CD14-positive monocyte (primary cell): ENCODE results near the gene NAPSA. TPM values are rescaled to one million over a fixed set of nuclear protein-coding genes. Genes with fewer than 3 reads are reported as not detected.

Experiments used
- DNase-seq, 3 donors: peaks; one replicate each; pipeline ENCODE4 v3.0.0-alpha.2; 2011 to 2022
- H2AFZ ChIP-seq: 2 replicates; pipeline ENCODE4 v1.6.0; 2012; ENCODE audit warnings: mild to moderate bottlenecking, low read depth, low read length, inconsistent platforms; ENCODE audit not compliant: insufficient read depth, poor library complexity, severe bottlenecking
- H3K27ac ChIP-seq, 2 donors: 1 replicate in 1 of 2; 2 replicates in 1 of 2; pipeline ENCODE4 v1.5.1; 2012 to 2013; ENCODE audit warnings: low read length in 2 of 2, control low read depth in 1 of 2, inconsistent platforms in 1 of 2, low read depth in 1 of 2, mild to moderate bottlenecking in 1 of 2
- H3K27me3 ChIP-seq, 2 donors: one replicate each; pipeline versions ENCODE4 v1.6.0 to v1.6.1; 2011 to 2013; ENCODE audit warnings: low read length in 2 of 2; ENCODE audit not compliant: control insufficient read depth in 2 of 2, insufficient read depth in 2 of 2
- H3K36me3 ChIP-seq, 2 donors: replicated peaks in 1 of 2; 1 replicate in 1 of 2; 2 replicates in 1 of 2; pipeline versions ENCODE4 v1.5.1 to v1.6.1; 2012 to 2013; ENCODE audit warnings: low read length in 2 of 2, control low read depth in 1 of 2, inconsistent platforms in 1 of 2, mild to moderate bottlenecking in 1 of 2; ENCODE audit not compliant: insufficient read depth in 2 of 2, control insufficient read depth in 1 of 2
- H3K4me1 ChIP-seq, 2 donors: 1 replicate in 1 of 2; 2 replicates in 1 of 2; pipeline versions ENCODE4 v1.5.1 to v1.6.1; 2012 to 2013; ENCODE audit warnings: low read length in 2 of 2, control low read depth in 1 of 2, inconsistent platforms in 1 of 2, mild to moderate bottlenecking in 1 of 2, moderate library complexity in 1 of 2; ENCODE audit not compliant: insufficient read depth in 2 of 2, control insufficient read depth in 1 of 2
- H3K4me2 ChIP-seq: replicated peaks from 2 replicates; pipeline ENCODE3; 2012; ENCODE audit warnings: low read length, moderate library complexity, mild to moderate bottlenecking; ENCODE audit not compliant: poor library complexity, severe bottlenecking; ENCODE audit errors: extremely low read depth
- H3K4me3 ChIP-seq, 3 experiments: fragments of 200-600 bp in 1 of 3; sonication (generic) in 1 of 3; replicated peaks in 1 of 3; 1 replicate in 2 of 3; 2 replicates in 1 of 3; pipeline ENCODE4 v1.5.1; 2011 to 2013; ENCODE audit warnings: low read length in 3 of 3, mild to moderate bottlenecking in 3 of 3, control low read depth in 2 of 3, low read depth in 2 of 3, inconsistent platforms in 1 of 3, moderate library complexity in 1 of 3
- H3K79me2 ChIP-seq: 2 replicates; pipeline ENCODE4 v1.6.0; 2012; ENCODE audit warnings: mild to moderate bottlenecking, control low read depth, inconsistent platforms, low read length, moderate library complexity; ENCODE audit not compliant: insufficient read depth
- H3K9ac ChIP-seq: 2 replicates; pipeline ENCODE4 v1.6.0; 2017; ENCODE audit warnings: low read length, mild to moderate bottlenecking; ENCODE audit not compliant: insufficient read depth, poor library complexity, severe bottlenecking
- H3K9me3 ChIP-seq, 2 donors: replicated peaks in 1 of 2; 1 replicate in 1 of 2; 2 replicates in 1 of 2; pipeline versions ENCODE4 v1.5.1 to v1.6.1; 2012 to 2013; ENCODE audit warnings: low read length in 2 of 2, control low read depth in 1 of 2; ENCODE audit not compliant: control insufficient read depth in 1 of 2, insufficient read depth in 1 of 2
- H4K20me1 ChIP-seq: 2 replicates; pipeline ENCODE4 v1.6.0; 2012; ENCODE audit warnings: mild to moderate bottlenecking, low read length, control low read depth, moderate library complexity; ENCODE audit not compliant: insufficient read depth
- H3K27ac Mint-ChIP-seq, 7 donors: one replicate each; pipeline ENCODE4 v1.8.0; 2020; ENCODE audit warnings: mild to moderate bottlenecking in 7 of 7, mixed read lengths in 7 of 7, moderate library complexity in 6 of 7, inconsistent platforms in 2 of 7
- H3K27me3 Mint-ChIP-seq, 3 donors: one replicate each; pipeline ENCODE4 v1.8.0; 2021 to 2022; ENCODE audit warnings: low read depth in 3 of 3, mild to moderate bottlenecking in 3 of 3, mixed read lengths in 3 of 3, moderate library complexity in 3 of 3, inconsistent platforms in 1 of 3
- H3K36me3 Mint-ChIP-seq, 2 donors: one replicate each; pipeline ENCODE4 v1.8.0; 2020; ENCODE audit warnings: mixed read lengths in 2 of 2, inconsistent platforms in 1 of 2, mild to moderate bottlenecking in 1 of 2
- H3K4me1 Mint-ChIP-seq: one replicate; pipeline ENCODE4 v1.8.0; 2020; ENCODE audit warnings: mild to moderate bottlenecking, mixed read lengths
- H3K4me3 Mint-ChIP-seq, 2 donors: one replicate each; pipeline ENCODE4 v1.8.0; 2020; ENCODE audit warnings: mild to moderate bottlenecking in 2 of 2, mixed read lengths in 2 of 2, moderate library complexity in 1 of 2
- H3K9me3 Mint-ChIP-seq, 7 donors: one replicate each; pipeline ENCODE4 v1.8.0; 2020 to 2022; ENCODE audit warnings: mixed read lengths in 7 of 7, mild to moderate bottlenecking in 6 of 7, moderate library complexity in 6 of 7, inconsistent platforms in 2 of 7
- WGBS: methylation state at CpG from one replicate; pipeline ENCODE4 v1.1.5; 2013; ENCODE audit warnings: missing lambda C conversion rate; ENCODE audit not compliant: insufficient coverage; 5-methylcytosine and 5-hydroxymethylcytosine counted together
- intact Hi-C, 2 donors: fragments of 100-400 bp; cut with micrococcal nuclease; formaldehyde crosslinking; loops; one replicate each; pipeline versions ENCODE4 v1.15.0 to v1.15.1; 2023
- polyA plus RNA-seq, 3 donors: library from polyadenylated mRNA; depleted of rRNA in 1 of 3; unstranded in 2 of 3; stranded (reverse) in 1 of 3; fragments of 300-500 nt in 2 of 3; fragments of >200 nt in 1 of 3; fragmentation: Illumina TruSeq in 2 of 3; gene quantifications; 1 replicate in 2 of 3; 2 replicates in 1 of 3; pipeline ENCODE4 v1.2.3, GENCODE V29; 2012 to 2021
- TF ChIP-seq, protein P1 (sequence below): fragments of 200-600 bp; IDR thresholded peaks from one replicate; pipeline ENCODE4 v1.8.0; 2022; ENCODE audit warnings: antibody characterized with exemption, mild to moderate bottlenecking

Gene NAPSA
- polyA plus RNA-seq, 3 donors, result 0.27 to 1.3 (median 0.52) TPM

DNA sequence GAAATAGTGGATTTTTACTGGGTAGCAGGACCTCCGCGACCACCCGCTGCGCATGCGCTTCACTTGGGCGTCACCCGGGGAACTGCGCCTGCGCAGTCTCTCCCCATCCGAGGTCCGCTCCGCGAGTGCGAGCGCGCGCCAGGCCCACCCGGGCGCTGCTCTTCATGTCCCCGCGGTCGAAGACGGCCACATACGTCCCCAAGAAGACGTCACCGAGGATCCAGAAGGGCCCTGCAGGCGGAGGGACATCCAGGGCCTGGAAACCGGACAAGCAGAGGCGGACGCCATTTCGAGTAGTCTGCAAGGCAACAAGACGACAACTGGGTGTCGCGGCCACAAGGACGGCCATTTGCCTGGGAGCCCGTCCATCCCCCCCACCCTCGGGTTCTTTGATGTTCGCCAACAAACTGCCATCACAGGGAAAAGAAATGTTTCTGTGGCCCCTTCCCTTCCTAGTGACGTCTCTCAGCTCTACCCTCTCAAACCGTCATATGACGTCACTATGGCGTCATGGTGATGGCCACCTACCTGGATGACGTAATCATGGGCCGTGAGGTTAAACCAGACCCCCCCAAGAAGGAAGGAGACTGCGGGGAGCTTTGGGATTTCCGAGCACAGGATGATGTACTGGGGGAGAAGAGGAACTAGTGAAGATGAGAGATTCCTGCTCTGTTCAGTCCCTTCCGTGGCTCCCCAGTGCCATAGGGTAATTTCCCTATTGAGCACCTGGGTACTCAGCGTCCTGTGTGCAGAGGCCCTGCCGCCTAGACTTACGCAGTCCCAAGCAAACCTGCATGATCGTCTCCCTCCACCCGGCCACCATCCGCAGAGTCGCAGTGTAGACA lies 6.7 kb downstream of the NAPSA start:
- intact Hi-C loops, result loop anchor here in 1 of 2 donors (5.0 kb wide), 2 partner anchors 199 to 424 kb away; no protein-coding TSS in a partner anchor
- TF ChIP-seq, protein P1, sequence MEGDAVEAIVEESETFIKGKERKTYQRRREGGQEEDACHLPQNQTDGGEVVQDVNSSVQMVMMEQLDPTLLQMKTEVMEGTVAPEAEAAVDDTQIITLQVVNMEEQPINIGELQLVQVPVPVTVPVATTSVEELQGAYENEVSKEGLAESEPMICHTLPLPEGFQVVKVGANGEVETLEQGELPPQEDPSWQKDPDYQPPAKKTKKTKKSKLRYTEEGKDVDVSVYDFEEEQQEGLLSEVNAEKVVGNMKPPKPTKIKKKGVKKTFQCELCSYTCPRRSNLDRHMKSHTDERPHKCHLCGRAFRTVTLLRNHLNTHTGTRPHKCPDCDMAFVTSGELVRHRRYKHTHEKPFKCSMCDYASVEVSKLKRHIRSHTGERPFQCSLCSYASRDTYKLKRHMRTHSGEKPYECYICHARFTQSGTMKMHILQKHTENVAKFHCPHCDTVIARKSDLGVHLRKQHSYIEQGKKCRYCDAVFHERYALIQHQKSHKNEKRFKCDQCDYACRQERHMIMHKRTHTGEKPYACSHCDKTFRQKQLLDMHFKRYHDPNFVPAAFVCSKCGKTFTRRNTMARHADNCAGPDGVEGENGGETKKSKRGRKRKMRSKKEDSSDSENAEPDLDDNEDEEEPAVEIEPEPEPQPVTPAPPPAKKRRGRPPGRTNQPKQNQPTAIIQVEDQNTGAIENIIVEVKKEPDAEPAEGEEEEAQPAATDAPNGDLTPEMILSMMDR, result no peak
- Mint-ChIP-seq H3K27ac (peak overlapping the region; percentile 92 to 98 (median 97)), H3K27me3 (peaks cover 3 to 20% (median 13%) of the 10 kb centered on the region in 3 donors), H3K4me3 (peak overlapping the region; percentile 86 to 92), H3K4me1 (peaks cover 36% of the 10 kb centered on the region), H3K9me3 (peaks cover 0 to 10% (median 4%) of the 10 kb centered on the region in 7 donors), H3K36me3 (peaks cover 0 to 2% of the 10 kb centered on the region in 2 donors)
- peak overlapping the region; percentile 81 to 91 for H3K27ac ChIP-seq
- H3K79me2 ChIP-seq, result no peaks in the 10 kb centered on the region
- H4K20me1 ChIP-seq, result no peaks in the 10 kb centered on the region
- H3K4me2 ChIP-seq, result peak overlapping the region; percentile 73
- peak; percentile 64 to 80 (median 66) for DNase-seq
- peak overlapping the region; percentile 34 to 74 (median 64) for H3K4me3 ChIP-seq
- H3K36me3 ChIP-seq, result no peaks in the 10 kb centered on the region
- no peaks in the 10 kb centered on the region for H3K27me3 ChIP-seq
- no peaks in the 10 kb centered on the region for H3K9me3 ChIP-seq
- peak overlapping the region; percentile 77 for H2AFZ ChIP-seq
- H3K9ac ChIP-seq, result peak overlapping the region; percentile 62
- peaks cover 24 to 35% of the 10 kb centered on the region in 2 donors for H3K4me1 ChIP-seq
- 30% methylated on average over 50 of the region's 54 CpGs for WGBS

DNA sequence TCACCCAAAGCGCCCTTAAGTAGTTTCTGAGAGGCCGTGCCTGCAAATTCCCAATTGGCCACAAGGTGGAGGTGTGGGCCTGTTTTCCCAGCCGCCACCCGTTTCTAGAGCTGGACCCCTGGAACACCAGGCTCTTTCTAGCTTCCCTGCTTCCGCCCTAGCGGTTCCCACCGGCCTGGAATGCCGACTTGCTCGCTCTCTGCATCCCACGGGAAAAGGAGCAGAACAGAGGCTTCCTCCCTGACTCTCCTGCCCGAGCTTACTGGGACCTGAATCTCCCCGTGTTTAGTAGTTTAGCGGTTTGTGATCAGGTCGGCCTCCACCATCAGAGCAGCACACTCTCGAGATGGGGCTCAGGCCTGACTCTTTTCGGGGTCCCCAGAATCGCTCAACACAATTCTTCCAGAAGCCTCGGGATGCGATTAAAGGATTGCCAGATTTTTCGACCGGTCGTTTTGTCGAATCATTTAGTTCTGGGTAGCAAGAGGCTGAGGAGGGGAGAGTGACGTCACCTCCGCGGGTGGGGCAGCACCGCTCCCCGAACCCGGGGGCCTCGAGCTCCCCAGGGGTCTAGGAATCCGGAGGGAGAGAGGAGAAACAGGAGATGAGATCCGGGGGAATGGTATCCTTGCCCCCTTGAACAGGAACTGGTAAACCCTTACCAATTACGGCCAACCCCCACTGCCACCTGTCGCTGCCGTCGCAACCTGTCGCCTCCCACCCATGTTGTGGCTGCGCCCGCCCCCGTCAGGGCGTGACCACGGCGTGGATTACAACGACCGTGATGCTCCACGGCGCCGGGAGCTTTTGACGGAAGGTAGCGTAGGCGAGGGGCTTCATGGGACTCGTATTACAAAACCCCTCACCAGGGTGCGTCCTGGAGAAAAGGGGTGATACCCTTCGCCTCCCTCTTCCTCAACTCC lies 8.0 kb downstream of the NAPSA start:
- peak overlapping the region; percentile 48 for H3K9ac ChIP-seq
- intact Hi-C loops, result loop anchor here in 1 of 2 donors (1.0 to 5.0 kb wide), 3 partner anchors 104 to 425 kb away; no protein-coding TSS in a partner anchor
- Mint-ChIP-seq H3K9me3 (peaks cover 0 to 10% (median 4%) of the 10 kb centered on the region in 7 donors), H3K4me3 (peak overlapping the region; percentile 86 to 92), H3K4me1 (peaks cover 36% of the 10 kb centered on the region), H3K27me3 (peaks cover 3 to 20% (median 14%) of the 10 kb centered on the region in 3 donors), H3K36me3 (peaks cover 0 to 2% of the 10 kb centered on the region in 2 donors), H3K27ac (peak overlapping the region; percentile 92 to 98 (median 97))
- H3K36me3 ChIP-seq, result no peaks in the 10 kb centered on the region
- no peaks in the 10 kb centered on the region for H3K27me3 ChIP-seq
- WGBS, result 6% methylated on average over 30 of the region's 54 CpGs
- no peaks in the 10 kb centered on the region for H4K20me1 ChIP-seq
- H3K27ac ChIP-seq, result peak overlapping the region; percentile 81 to 91
- H3K79me2 ChIP-seq, result no peaks in the 10 kb centered on the region
- peak overlapping the region; percentile 75 for H2AFZ ChIP-seq
- H3K4me2 ChIP-seq, result peak overlapping the region; percentile 73
- H3K4me3 ChIP-seq, result peak overlapping the region; percentile 61 to 74 (median 64)
- no peaks in the 10 kb centered on the region for H3K9me3 ChIP-seq
- TF ChIP-seq, protein P1, result peak; percentile 93
- H3K4me1 ChIP-seq, result peaks cover 24 to 35% of the 10 kb centered on the region in 2 donors
- DNase-seq, result peak; percentile 65 to 76 (median 66)
